Loucy (cell line): ENCODE results near the gene UBN1.

Experiments
- H2AFZ ChIP-seq: fragments of 200-600 bp; sonication (generic); 2 replicates; pipeline ENCODE4 v1.6.0; 2016; ENCODE audit warnings: antibody characterized with exemption, mild to moderate bottlenecking, low read length, moderate library complexity
- H3F3A ChIP-seq: fragments of 200-600 bp; 2 replicates; pipeline ENCODE4 v1.6.0; 2016; ENCODE audit warnings: antibody characterized with exemption, low read depth, mild to moderate bottlenecking
- H3K27me3 ChIP-seq: fragments of 200-600 bp; sonication (generic); 2 replicates; pipeline ENCODE4 v1.6.1; 2014; ENCODE audit warnings: low read length, mild to moderate bottlenecking; ENCODE audit not compliant: insufficient read depth, poor library complexity, severe bottlenecking
- H3K36me3 ChIP-seq: fragments of 200-600 bp; sonication (generic); 2 replicates; pipeline ENCODE4 v1.6.1; 2016; ENCODE audit warnings: low read length; ENCODE audit not compliant: insufficient read depth
- H3K4me1 ChIP-seq: fragments of 200-600 bp; sonication (generic); 2 replicates; pipeline ENCODE4 v1.5.1; 2014; ENCODE audit warnings: low read length, mild to moderate bottlenecking; ENCODE audit not compliant: insufficient read depth, poor library complexity, severe bottlenecking
- H3K4me2 ChIP-seq: fragments of 200-600 bp; sonication (generic); 2 replicates; pipeline ENCODE4 v1.6.0; 2014; ENCODE audit warnings: antibody characterized with exemption, low read length, low read depth, mild to moderate bottlenecking; ENCODE audit not compliant: poor library complexity, severe bottlenecking
- H3K4me3 ChIP-seq: fragments of 200-600 bp; sonication (generic); 2 replicates; pipeline ENCODE4 v1.5.1; 2014; ENCODE audit warnings: low read length, mild to moderate bottlenecking, mixed read lengths; ENCODE audit not compliant: poor library complexity, severe bottlenecking
- H3K79me2 ChIP-seq: fragments of 200-600 bp; sonication (generic); 2 replicates; pipeline ENCODE4 v1.6.1; 2014; ENCODE audit warnings: low read length; ENCODE audit not compliant: insufficient read depth
- H3K9ac ChIP-seq: fragments of 200-600 bp; sonication (generic); 2 replicates; pipeline ENCODE4 v1.6.0; 2014; ENCODE audit warnings: mild to moderate bottlenecking, low read depth, low read length, moderate library complexity; ENCODE audit not compliant: poor library complexity, severe bottlenecking
- H3K9me2 ChIP-seq: fragments of 200-600 bp; sonication (generic); replicated peaks from 2 replicates; pipeline ENCODE4 v1.6.1; 2016; ENCODE audit warnings: low read depth, low read length, mixed read lengths
- H3K9me3 ChIP-seq: fragments of 200-600 bp; sonication (generic); 2 replicates; pipeline ENCODE4 v1.6.1; 2014; ENCODE audit warnings: mild to moderate bottlenecking, antibody characterized with exemption, low read length, low read depth; ENCODE audit not compliant: insufficient read depth
- H4K20me1 ChIP-seq: fragments of 200-600 bp; sonication (generic); 2 replicates; pipeline ENCODE4 v1.6.0; 2014; ENCODE audit warnings: antibody characterized with exemption, low read length, mild to moderate bottlenecking; ENCODE audit not compliant: insufficient read depth, poor library complexity, severe bottlenecking
- EZH2phosphoT487 ChIP-seq: fragments of 200-600 bp; IDR thresholded peaks from 2 replicates; pipeline ENCODE4 v1.6.1; 2018; ENCODE audit warnings: antibody characterized with exemption, mild to moderate bottlenecking, moderate library complexity, borderline replicate concordance
- TF ChIP-seq, protein P1 (sequence below): fragments of 200-600 bp; sonication (generic); conservative IDR thresholded peaks from 2 replicates; pipeline ENCODE4 v1.5.1; 2014; ENCODE audit warnings: mild to moderate bottlenecking, antibody characterized with exemption, low read length

UBN1 gene

DNA sequence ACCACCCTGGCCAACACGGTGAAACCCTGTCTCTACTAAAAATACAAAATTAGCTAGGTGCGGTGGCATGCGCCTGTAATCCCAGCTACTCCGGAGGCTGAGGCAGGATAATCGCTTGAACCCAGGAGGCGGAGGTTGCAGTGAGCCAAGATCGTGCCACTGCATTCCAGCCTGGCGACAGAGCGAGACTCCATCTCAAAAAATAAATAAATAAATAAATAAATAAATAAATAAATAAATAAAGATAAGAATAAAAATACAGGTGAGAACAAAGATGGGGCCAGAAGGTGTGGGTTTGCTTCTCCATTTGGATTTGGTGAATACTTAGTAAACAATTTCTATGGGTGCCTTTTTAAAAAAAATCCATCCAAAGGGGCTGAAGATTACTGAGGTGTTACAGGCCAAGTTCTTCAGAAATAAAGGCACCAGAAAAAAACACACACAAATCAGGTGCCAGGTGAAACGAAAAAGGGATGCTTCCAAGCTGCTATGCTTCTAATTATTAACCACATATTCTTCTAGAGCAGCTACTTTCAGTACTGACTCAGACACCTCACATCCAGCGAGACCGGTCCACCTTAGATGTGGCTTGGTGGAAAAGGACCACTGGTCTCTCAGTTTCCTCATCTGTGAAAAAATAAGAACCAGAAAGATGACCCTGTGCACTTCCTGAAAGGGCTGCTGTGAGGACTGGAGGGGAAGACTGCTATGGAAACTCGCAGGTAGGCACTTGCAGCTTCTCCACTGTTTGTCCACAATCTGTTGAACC is 9.4 kb upstream of the UBN1 start:
- Histone ChIP-seq H3K4me2 (no peak overlapping the region), H4K20me1 (no peaks in the 10 kb centered on the region), H3K4me1 (no peaks in the 10 kb centered on the region), H3K79me2 (no peaks in the 10 kb centered on the region), H3K9me3 (no peaks in the 10 kb centered on the region), H2AFZ (no peak overlapping the region), H3K27me3 (no peaks in the 10 kb centered on the region), H3F3A (no peaks in the 10 kb centered on the region), H3K9me2 (no peaks in the 10 kb centered on the region), H3K36me3 (peaks cover 21% of the 10 kb centered on the region; the same call in 1 of the 2 replicates), H3K9ac (no peak overlapping the region), H3K4me3 (no peak overlapping the region)
- TF ChIP-seq, protein P1, sequence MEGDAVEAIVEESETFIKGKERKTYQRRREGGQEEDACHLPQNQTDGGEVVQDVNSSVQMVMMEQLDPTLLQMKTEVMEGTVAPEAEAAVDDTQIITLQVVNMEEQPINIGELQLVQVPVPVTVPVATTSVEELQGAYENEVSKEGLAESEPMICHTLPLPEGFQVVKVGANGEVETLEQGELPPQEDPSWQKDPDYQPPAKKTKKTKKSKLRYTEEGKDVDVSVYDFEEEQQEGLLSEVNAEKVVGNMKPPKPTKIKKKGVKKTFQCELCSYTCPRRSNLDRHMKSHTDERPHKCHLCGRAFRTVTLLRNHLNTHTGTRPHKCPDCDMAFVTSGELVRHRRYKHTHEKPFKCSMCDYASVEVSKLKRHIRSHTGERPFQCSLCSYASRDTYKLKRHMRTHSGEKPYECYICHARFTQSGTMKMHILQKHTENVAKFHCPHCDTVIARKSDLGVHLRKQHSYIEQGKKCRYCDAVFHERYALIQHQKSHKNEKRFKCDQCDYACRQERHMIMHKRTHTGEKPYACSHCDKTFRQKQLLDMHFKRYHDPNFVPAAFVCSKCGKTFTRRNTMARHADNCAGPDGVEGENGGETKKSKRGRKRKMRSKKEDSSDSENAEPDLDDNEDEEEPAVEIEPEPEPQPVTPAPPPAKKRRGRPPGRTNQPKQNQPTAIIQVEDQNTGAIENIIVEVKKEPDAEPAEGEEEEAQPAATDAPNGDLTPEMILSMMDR, result no peak
- TF ChIP-seq EZH2phosphoT487, result no peak

DNA sequence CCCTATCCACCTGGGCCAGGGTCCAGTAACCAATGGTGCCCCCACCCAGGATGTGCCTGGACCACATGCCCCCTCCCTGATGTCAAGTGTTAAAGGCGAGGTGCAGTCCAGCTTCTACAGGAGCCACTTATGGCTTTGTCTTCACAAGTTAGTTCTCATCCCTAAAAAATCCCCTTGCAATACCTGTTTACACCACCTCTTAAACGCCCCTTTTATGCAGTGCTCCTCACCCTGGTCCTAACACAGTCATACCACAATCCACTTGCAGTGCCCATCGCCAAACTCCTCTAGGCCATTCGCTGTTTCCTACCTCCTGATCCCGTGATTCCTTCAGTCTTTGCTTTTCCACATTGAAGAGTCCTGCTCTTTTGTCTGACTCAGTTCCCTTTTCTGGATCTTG is 7.3 kb upstream of the UBN1 start:
- H3F3A ChIP-seq, result no peaks in the 10 kb centered on the region
- H4K20me1 ChIP-seq, result no peaks in the 10 kb centered on the region
- no peak overlapping the region for H2AFZ ChIP-seq
- TF ChIP-seq EZH2phosphoT487, result no peak
- TF ChIP-seq, protein P1, result no peak
- H3K27me3 ChIP-seq, result no peaks in the 10 kb centered on the region
- no peaks in the 10 kb centered on the region for H3K9me2 ChIP-seq
- H3K36me3 ChIP-seq, result peaks cover 24% of the 10 kb centered on the region; the same call in 1 of the 2 replicates
- H3K9me3 ChIP-seq, result no peaks in the 10 kb centered on the region
- H3K4me3 ChIP-seq, result no peak overlapping the region
- H3K79me2 ChIP-seq, result peaks cover 11% of the 10 kb centered on the region
- H3K4me2 ChIP-seq, result no peak overlapping the region
- H3K9ac ChIP-seq, result no peak overlapping the region
- no peaks in the 10 kb centered on the region for H3K4me1 ChIP-seq

- Histone ChIP-seq H3K36me3 (peaks cover 24% of the 10 kb centered on the region; the same call in 1 of the 2 replicates), H3K9ac (no peak overlapping the region), H3K4me3 (no peak overlapping the region), H3K9me2 (no peaks in the 10 kb centered on the region), H3K9me3 (no peaks in the 10 kb centered on the region), H4K20me1 (peaks cover 10% of the 10 kb centered on the region), H3F3A (no peaks in the 10 kb centered on the region), H3K79me2 (peaks cover 21% of the 10 kb centered on the region), H3K4me1 (no peaks in the 10 kb centered on the region), H3K4me2 (no peak overlapping the region), H2AFZ (no peak overlapping the region), H3K27me3 (no peaks in the 10 kb centered on the region)
- TF ChIP-seq, protein P1, result no peak
- TF ChIP-seq EZH2phosphoT487, result no peak
These were observed 6.3 kb upstream of the UBN1 start for GRCh38 chr16:4840984-4841383.
